Upper lobe of right lung (tissue), 1 donor: ENCODE data around the gene SPOCD1. TPM values are rescaled to one million over a fixed set of nuclear protein-coding genes. Genes with fewer than 3 reads are reported as not detected.

Experiments
- ATAC-seq: fragments of 200-7000 bp; cut with Tn5 transposase; one replicate; pipeline ENCODE4 v1.9.1; 2020; ENCODE audit warnings: mild to moderate bottlenecking, moderate library complexity
- DNase-seq: peaks from one replicate; pipeline ENCODE4 v3.0.0-alpha.2; 2020
- H3K27ac ChIP-seq: fragments of 200-600 bp; one replicate; pipeline ENCODE4 v1.8.0; 2022
- H3K27me3 ChIP-seq: fragments of 200-600 bp; one replicate; pipeline ENCODE4 v1.8.0; 2022; ENCODE audit warnings: mild to moderate bottlenecking
- H3K36me3 ChIP-seq: fragments of 200-600 bp; one replicate; pipeline ENCODE4 v1.8.0; 2022
- H3K4me1 ChIP-seq: fragments of 200-600 bp; one replicate; pipeline ENCODE4 v1.8.0; 2022
- H3K4me3 ChIP-seq: fragments of 200-600 bp; one replicate; pipeline ENCODE4 v1.8.0; 2022; ENCODE audit warnings: mild to moderate bottlenecking
- H3K9me3 ChIP-seq: fragments of 200-600 bp; one replicate; pipeline ENCODE4 v1.8.0; 2022
- intact Hi-C: fragments of 100-400 bp; cut with DNase I; formaldehyde crosslinking; loops from one replicate; pipeline ENCODE4 v1.11.0; 2022
- total RNA-seq: library from RNA; stranded (reverse); fragmentation: NEBNext Ultra II Directional; extraction: Animal tissue kit (Norgen Biotek cat#: 25700); gene quantifications from one replicate; pipeline ENCODE4 v1.2.1, GENCODE V29; 2021
- TF ChIP-seq, protein P1 (sequence below): fragments of 200-600 bp; IDR thresholded peaks from one replicate; pipeline ENCODE4 v1.8.0; 2022; ENCODE audit warnings: antibody characterized with exemption
- donor health status: DM: no; HTN: yes; CAD: no; lungs with severe emphysema.

Gene SPOCD1
- total RNA-seq, 1 donor from 2014 or later, result 31.4 TPM

DNA sequence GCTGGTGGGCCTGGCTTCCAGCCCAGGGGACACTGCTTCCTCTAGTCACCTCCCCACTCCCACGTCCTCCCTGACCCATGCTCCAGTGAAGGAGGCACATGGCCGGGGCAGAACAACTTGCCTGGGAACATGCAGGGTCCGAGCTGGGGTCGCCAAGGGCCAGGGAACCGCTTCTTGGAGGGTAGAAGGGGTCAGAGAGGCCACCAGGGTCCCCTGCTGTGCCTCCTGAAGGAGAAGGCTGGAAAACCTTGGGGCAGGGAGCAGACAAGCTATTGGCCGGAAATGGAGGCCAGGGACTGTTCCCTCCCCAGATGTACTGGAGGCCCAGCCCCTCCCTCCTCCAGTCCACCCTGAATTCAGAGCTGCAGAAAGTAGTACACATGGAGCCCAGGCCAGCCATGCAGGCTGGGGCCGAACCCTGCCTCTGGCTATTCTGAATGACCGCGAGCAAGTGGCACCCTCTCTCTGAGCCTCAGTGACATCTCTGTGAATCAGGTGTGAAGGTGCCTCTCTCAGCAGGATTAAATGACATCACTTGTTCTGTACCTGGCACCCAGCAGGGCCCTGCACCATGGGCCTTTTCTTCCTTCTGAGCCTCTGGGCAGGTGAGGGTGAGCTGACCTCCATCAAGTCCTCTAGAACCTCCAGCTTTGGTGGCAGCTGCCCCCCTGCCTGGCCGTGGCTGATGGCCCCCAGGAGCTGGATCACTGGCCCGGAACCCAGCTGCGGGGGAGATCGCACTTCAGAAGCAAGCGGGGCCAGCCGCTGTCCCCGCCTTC is 15.7 kb downstream of the SPOCD1 start:
- Histone ChIP-seq H3K9me3 (no peaks in the 10 kb centered on the region), H3K4me1 (no peaks in the 10 kb centered on the region), H3K27ac (no peak overlapping the region), H3K27me3 (peaks cover 10% of the 10 kb centered on the region), H3K36me3 (no peaks in the 10 kb centered on the region), H3K4me3 (no peak overlapping the region)
- intact Hi-C loops, result no loop called here
- TF ChIP-seq, protein P1, sequence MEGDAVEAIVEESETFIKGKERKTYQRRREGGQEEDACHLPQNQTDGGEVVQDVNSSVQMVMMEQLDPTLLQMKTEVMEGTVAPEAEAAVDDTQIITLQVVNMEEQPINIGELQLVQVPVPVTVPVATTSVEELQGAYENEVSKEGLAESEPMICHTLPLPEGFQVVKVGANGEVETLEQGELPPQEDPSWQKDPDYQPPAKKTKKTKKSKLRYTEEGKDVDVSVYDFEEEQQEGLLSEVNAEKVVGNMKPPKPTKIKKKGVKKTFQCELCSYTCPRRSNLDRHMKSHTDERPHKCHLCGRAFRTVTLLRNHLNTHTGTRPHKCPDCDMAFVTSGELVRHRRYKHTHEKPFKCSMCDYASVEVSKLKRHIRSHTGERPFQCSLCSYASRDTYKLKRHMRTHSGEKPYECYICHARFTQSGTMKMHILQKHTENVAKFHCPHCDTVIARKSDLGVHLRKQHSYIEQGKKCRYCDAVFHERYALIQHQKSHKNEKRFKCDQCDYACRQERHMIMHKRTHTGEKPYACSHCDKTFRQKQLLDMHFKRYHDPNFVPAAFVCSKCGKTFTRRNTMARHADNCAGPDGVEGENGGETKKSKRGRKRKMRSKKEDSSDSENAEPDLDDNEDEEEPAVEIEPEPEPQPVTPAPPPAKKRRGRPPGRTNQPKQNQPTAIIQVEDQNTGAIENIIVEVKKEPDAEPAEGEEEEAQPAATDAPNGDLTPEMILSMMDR, result no peak
- ATAC-seq (peak; percentile 59), DNase-seq (no peak)

DNA sequence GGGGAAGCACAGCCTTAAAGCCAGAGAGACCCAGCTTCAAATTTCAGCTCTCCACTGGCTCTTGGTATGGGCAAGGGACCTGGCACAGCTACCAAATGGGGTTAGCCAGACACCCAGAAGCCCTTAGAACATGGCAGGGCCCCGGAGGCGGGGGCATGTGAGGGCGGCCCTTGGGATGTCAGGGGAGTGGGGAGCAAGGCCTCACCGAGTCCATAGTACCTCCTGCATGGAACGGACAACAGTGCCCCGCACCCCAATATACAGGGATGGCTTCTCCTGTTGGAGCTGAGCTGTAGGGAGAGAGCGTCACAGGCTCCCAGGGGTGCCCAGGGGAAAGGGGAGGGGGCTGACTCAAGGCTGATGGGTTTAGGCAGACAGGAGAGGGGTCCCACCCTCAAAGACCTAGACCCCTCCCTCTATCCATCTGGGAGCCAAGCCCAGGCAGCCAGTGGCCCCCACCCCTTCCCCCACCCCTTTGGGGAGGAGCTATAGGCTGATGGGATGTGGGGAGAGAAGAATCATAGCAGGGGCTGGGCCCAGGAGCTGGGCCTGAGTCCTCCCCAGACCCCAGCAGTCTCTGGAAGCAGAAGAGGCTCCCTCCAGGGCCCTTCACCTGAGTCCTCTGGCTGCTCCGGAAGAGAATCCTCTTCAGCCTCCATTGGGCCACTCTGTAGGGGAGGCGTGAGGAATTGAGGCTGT is 16.5 kb downstream of the SPOCD1 start:
- intact Hi-C loops, result no loop called here

DNA sequence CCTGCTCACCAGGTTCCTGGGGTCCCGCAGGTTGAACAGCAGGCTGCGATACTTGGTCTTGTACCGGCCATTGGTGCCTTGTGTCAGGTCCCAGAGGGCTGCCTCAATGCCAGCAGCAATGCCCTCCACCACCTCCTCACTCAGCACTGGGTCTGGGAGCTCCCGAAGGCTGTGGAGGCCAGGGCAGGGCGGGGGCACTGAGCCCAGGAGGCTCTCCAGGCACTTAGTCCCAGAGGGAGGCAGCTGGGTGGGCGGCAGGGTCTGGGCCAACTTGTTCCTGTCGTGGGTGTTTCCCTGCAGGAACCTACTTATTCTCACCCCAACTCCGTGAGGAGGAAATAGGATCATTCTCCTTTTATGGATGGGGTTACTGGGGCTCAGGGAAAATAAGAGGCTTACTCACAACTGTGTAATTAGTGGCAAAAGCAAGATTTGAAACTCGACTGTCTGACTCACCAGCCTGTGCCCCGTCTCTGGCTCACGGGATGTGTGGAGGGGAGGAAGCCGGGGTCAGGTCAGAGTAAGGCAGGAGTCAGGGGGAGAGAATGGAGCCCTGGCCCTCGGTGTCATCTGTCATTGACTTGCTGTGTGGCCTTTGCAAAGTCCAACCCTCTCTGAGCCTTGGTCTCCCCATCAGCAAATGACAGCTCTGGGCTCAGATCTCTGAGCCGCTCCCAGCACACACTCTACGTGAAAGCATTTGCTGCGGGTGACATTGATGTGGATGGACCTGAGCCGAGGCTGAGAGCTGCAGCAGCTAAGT is 17.2 kb downstream of the SPOCD1 start:
- Histone ChIP-seq H3K27me3 (peaks cover 10% of the 10 kb centered on the region), H3K36me3 (no peaks in the 10 kb centered on the region), H3K4me3 (peak overlapping the region; percentile 23), H3K27ac (no peak overlapping the region), H3K9me3 (no peaks in the 10 kb centered on the region), H3K4me1 (no peaks in the 10 kb centered on the region)
- DNase-seq (peak; percentile 83), ATAC-seq (peak; percentile 77)
- TF ChIP-seq, protein P1, result no peak
- intact Hi-C loops, result no loop called here

More for the DNA sequence above, 16.5 kb downstream of the SPOCD1 start:
- DNase-seq (no peak), ATAC-seq (peak; percentile 7)
- Histone ChIP-seq H3K4me3 (no peak overlapping the region), H3K27me3 (peaks cover 10% of the 10 kb centered on the region), H3K9me3 (no peaks in the 10 kb centered on the region), H3K36me3 (no peaks in the 10 kb centered on the region), H3K4me1 (no peaks in the 10 kb centered on the region), H3K27ac (no peak overlapping the region)
- TF ChIP-seq, protein P1, result no peak

DNA sequence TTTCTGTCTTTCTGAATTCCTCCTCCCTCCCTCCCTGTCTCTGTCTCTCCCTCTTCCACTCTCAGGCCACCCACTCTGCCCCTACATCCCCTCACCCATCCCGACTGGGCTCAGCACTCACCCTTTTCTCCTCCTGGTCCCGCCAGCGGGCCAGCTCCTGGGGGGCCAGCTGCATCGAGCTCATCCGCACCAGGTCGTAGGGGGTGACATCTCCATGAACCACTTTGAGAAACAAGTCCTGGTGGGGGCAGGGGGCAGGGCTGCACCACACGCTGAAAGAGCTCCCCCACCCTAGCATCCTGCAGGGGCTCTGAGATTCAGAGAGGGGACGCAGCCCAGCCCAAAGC is 17.8 kb downstream of the SPOCD1 start:
- intact Hi-C loops, result no loop called here
- Histone ChIP-seq H3K9me3 (no peaks in the 10 kb centered on the region), H3K4me3 (peak overlapping the region; percentile 23), H3K27me3 (peaks cover 10% of the 10 kb centered on the region), H3K4me1 (no peaks in the 10 kb centered on the region), H3K36me3 (no peaks in the 10 kb centered on the region), H3K27ac (no peak overlapping the region)
- TF ChIP-seq, protein P1, result no peak
- DNase-seq (no peak), ATAC-seq (no peak)

DNA sequence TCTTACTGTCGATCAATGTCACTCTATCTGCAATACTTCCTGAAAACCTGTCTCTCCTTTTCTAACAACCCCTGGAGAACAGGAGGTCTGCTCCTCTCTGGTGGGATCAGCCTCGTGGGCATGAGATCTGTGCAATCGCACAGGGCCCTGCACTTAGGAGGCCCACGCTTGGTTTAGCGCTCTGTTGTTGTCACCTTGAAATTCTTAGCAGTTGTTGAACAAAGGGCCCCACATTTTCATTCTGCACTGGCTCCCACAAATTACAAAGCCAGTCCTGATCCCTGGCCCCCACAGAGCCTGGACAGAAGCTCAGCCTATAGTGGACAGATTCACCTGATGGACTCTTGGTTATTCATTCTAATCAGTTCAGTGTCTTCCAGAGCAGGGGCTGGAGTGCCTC is 18.6 kb downstream of the SPOCD1 start:
- Histone ChIP-seq H3K4me3 (peak overlapping the region; percentile 8), H3K36me3 (no peaks in the 10 kb centered on the region), H3K4me1 (no peaks in the 10 kb centered on the region), H3K27ac (no peak overlapping the region), H3K27me3 (peaks cover 10% of the 10 kb centered on the region), H3K9me3 (no peaks in the 10 kb centered on the region)
- intact Hi-C loops, result no loop called here
- DNase-seq (no peak), ATAC-seq (no peak)
- TF ChIP-seq, protein P1, result no peak
